Left lung (tissue), 10 donors: ENCODE results near the gene UQCRQ. TPM values are rescaled to one million over a fixed set of nuclear protein-coding genes. Genes with fewer than 3 reads are reported as not detected.

ENCODE experiments used
- ATAC-seq: fragments of 200-7000 bp; cut with Tn5 transposase; one replicate; pipeline ENCODE4 v1.9.1; 2020; ENCODE audit warnings: moderate library complexity
- DNase-seq, 4 donors: peaks; one replicate each; pipeline ENCODE4 v3.0.0-alpha.2; 2013 to 2020
- H3K27ac ChIP-seq, 2 donors: fragments of 200-600 bp; sonication (generic) in 1 of 2; one replicate each; pipeline versions ENCODE4 v1.5.0 to v1.8.0; 2020 to 2021
- H3K27me3 ChIP-seq, 2 donors: fragments of 200-600 bp; sonication (generic) in 1 of 2; one replicate each; pipeline versions ENCODE4 v1.5.0 to v1.8.0; 2020 to 2021
- H3K36me3 ChIP-seq, 2 donors: fragments of 200-600 bp; sonication (generic) in 1 of 2; one replicate each; pipeline versions ENCODE4 v1.5.0 to v1.8.0; 2020 to 2021
- H3K4me1 ChIP-seq, 2 donors: fragments of 200-600 bp; one replicate each; pipeline ENCODE4 v1.8.0; 2021
- H3K4me3 ChIP-seq, 2 donors: fragments of 200-600 bp; sonication (generic) in 1 of 2; one replicate each; pipeline versions ENCODE4 v1.5.0 to v1.8.0; 2020 to 2021; ENCODE audit warnings: mild to moderate bottlenecking in 1 of 2
- H3K9me3 ChIP-seq, 2 donors: fragments of 200-600 bp; sonication (generic) in 1 of 2; one replicate each; pipeline versions ENCODE4 v1.5.0 to v1.8.0; 2020 to 2021
- intact Hi-C, 2 donors: fragments of 100-400 bp; cut with DNase I; formaldehyde crosslinking; loops; one replicate each; pipeline versions ENCODE4 v1.11.2 to v1.14.2; 2022
- polyA plus RNA-seq, 6 donors: library from polyadenylated mRNA; unstranded; fragments of 120-200 nt; gene quantifications; one replicate each; pipeline ENCODE4 v1.2.1, GENCODE V29; 2013; ENCODE audit not compliant: insufficient read length in 6 of 6
- total RNA-seq, 2 donors: library from RNA; stranded (reverse); fragmentation: NEBNext Ultra II Directional; extraction: Animal tissue kit (Norgen Biotek cat#: 25700); gene quantifications; one replicate each; pipeline ENCODE4 v1.2.1, GENCODE V29; 2021
- TF ChIP-seq, protein P1 (sequence below), 2 donors: fragments of 200-600 bp; sonication (generic) in 1 of 2; IDR thresholded peaks; one replicate each; pipeline versions ENCODE4 v1.5.0 to v1.8.0; 2021; ENCODE audit warnings: antibody characterized with exemption in 2 of 2
- donor health status: DM: no; HTN: yes; CAD: no.
- donor health status: DM: no; HTN: no; CAD: no.

The UQCRQ gene
- total and polyA plus RNA-seq, 8 donors, result 130 to 507 (median 168) TPM

GRCh38 chr5:132819468-132819867 lies 47.0 kb upstream of the UQCRQ start:
- ATAC-seq (no peak), DNase-seq (no peak)
- no peaks in the 10 kb centered on the region for H3K9me3 ChIP-seq
- intact Hi-C loops, result loop anchor here in 1 of 2 donors (5.0 kb wide), 1 partner anchor 437 kb away; no protein-coding TSS in a partner anchor
- H3K4me1 ChIP-seq, result peaks cover 4 to 21% of the 10 kb centered on the region in 2 donors
- peaks cover 0 to 59% of the 10 kb centered on the region in 2 donors for H3K27me3 ChIP-seq
- peaks cover 0 to 15% of the 10 kb centered on the region in 2 donors for H3K36me3 ChIP-seq
- H3K4me3 ChIP-seq, result no peak overlapping the region
- TF ChIP-seq, protein P1, sequence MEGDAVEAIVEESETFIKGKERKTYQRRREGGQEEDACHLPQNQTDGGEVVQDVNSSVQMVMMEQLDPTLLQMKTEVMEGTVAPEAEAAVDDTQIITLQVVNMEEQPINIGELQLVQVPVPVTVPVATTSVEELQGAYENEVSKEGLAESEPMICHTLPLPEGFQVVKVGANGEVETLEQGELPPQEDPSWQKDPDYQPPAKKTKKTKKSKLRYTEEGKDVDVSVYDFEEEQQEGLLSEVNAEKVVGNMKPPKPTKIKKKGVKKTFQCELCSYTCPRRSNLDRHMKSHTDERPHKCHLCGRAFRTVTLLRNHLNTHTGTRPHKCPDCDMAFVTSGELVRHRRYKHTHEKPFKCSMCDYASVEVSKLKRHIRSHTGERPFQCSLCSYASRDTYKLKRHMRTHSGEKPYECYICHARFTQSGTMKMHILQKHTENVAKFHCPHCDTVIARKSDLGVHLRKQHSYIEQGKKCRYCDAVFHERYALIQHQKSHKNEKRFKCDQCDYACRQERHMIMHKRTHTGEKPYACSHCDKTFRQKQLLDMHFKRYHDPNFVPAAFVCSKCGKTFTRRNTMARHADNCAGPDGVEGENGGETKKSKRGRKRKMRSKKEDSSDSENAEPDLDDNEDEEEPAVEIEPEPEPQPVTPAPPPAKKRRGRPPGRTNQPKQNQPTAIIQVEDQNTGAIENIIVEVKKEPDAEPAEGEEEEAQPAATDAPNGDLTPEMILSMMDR (IDR thresholded peaks at IDR 0.05), result no peak
- H3K27ac ChIP-seq, result no peak overlapping the region

DNA sequence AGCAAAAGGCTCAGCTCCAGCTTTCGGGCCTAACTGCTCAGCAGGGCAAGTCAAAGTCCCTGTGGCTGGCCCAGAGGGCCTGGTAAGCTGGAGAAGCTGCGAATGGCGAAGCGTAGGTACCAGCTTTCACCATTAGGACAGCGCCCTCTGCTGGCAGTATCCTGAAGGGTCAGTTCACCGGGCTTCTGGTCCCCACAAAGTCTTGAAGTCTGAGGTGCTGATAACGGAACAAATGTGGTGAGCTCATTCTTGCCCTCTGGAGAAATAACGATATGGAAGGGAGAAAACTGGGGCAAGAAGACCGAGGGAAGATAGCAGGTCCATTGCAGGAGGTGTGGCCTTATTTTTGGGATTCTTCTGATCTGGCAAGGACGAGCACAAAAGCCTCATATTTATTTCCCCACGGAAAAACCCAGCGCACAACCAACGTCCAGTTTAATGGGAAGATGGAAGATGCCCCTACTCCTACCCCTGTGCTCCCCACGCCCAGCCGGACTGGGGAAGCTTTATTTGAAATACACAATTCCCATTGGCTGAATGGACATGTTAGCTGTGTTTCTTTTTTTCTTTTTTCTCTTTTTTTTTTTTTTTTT lies 46.2 kb upstream of the UQCRQ start:
- peak; percentile 91 for ATAC-seq
- Histone ChIP-seq H3K4me3 (no peak overlapping the region), H3K27me3 (peaks cover 0 to 59% of the 10 kb centered on the region in 2 donors), H3K27ac (no peak overlapping the region), H3K4me1 (peaks cover 4 to 22% of the 10 kb centered on the region in 2 donors), H3K9me3 (no peaks in the 10 kb centered on the region), H3K36me3 (peaks cover 0 to 23% of the 10 kb centered on the region in 2 donors)
- TF ChIP-seq, protein P1 (IDR thresholded peaks at IDR 0.05), result peak; percentile 87 to 90
- peak; percentile 77 to 91 (median 89) for DNase-seq
- intact Hi-C loops, result no loop called here

GRCh38 chr5:132821350-132821749 lies 45.1 kb upstream of the UQCRQ start:
- TF ChIP-seq, protein P1 (IDR thresholded peaks at IDR 0.05), result no peak
- no peak for DNase-seq
- no peak overlapping the region for H3K27ac ChIP-seq
- H3K4me1 ChIP-seq, result peaks cover 4 to 30% of the 10 kb centered on the region in 2 donors
- H3K36me3 ChIP-seq, result peaks cover 0 to 24% of the 10 kb centered on the region in 2 donors
- H3K27me3 ChIP-seq, result peaks cover 0 to 69% of the 10 kb centered on the region in 2 donors
- no peak overlapping the region for H3K4me3 ChIP-seq
- no peak for ATAC-seq
- no peaks in the 10 kb centered on the region for H3K9me3 ChIP-seq
- intact Hi-C loops, result no loop called here

GRCh38 chr5:132821791-132822190 lies 44.7 kb upstream of the UQCRQ start:
- TF ChIP-seq, protein P1 (IDR thresholded peaks at IDR 0.05), result no peak
- intact Hi-C loops, result no loop called here
- Histone ChIP-seq H3K27ac (no peak overlapping the region), H3K9me3 (no peaks in the 10 kb centered on the region), H3K4me3 (no peak overlapping the region), H3K27me3 (peaks cover 0 to 73% of the 10 kb centered on the region in 2 donors), H3K4me1 (peaks cover 4 to 30% of the 10 kb centered on the region in 2 donors), H3K36me3 (peaks cover 0 to 24% of the 10 kb centered on the region in 2 donors)
- ATAC-seq (no peak), DNase-seq (no peak)

GRCh38 chr5:132822650-132823480 lies 43.6 kb upstream of the UQCRQ start:
- intact Hi-C loops, result no loop called here
- ATAC-seq, result peak; percentile 72
- peaks cover 0 to 24% of the 10 kb centered on the region in 2 donors for H3K36me3 ChIP-seq
- H3K27ac ChIP-seq, result no peak overlapping the region
- no peaks in the 10 kb centered on the region for H3K9me3 ChIP-seq
- peaks cover 0 to 84% of the 10 kb centered on the region in 2 donors for H3K27me3 ChIP-seq
- DNase-seq, result peak in 1 of 4 donors; percentile 83
- H3K4me1 ChIP-seq, result peaks cover 4 to 30% of the 10 kb centered on the region in 2 donors
- H3K4me3 ChIP-seq, result peak overlapping the region in 1 of 2 donors; percentile 6
- TF ChIP-seq, protein P1 (IDR thresholded peaks at IDR 0.05), result no peak
